NCI-H1105 treated with DMSO at 0.1 percent for 48 hours (cell line): ENCODE measurements around the gene THADA.
A peak's percentile ranks its signal among the peaks of the same experiment; 100 is the strongest.
"Not testable (repeated sequence)": the region's sequence is repeated elsewhere in the genome, so short reads cannot be mapped to it uniquely, and the experiment has no call there.

Experiments
- DNase-seq: peaks from one replicate; lab custom pipeline; 2025; lab: John Stamatoyannopoulos, UW

Gene THADA

DNA sequence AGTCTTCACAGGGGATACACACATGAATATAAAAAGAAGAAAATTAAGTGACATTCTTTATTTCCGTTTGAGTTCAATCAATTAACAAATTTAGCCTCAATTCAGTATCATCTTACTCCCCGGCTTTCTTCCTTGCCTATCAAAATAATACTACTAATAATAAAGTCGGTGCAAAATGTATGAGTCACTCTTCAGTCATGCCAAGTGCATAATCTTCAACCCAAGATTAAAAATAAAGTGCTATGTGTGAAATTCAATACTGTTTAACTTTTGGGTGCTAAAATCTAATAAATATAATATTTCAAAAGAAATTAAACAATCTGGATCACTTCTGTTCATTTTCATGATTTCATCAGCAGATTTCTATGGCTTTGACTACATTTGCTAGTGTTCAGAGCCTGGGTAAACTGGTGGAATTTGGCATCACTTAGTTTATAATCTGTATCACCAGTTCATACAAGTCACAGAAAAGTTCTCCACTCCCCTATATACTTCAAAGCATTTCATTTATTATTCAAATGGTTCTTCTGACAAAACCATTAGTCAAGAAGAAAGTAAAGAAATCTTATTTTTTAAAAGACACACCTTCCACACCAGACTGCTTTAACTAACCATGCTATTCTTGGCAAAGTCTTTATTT lies 183.6 kb downstream of the THADA start:
- DNase-seq, result no peak

DNA sequence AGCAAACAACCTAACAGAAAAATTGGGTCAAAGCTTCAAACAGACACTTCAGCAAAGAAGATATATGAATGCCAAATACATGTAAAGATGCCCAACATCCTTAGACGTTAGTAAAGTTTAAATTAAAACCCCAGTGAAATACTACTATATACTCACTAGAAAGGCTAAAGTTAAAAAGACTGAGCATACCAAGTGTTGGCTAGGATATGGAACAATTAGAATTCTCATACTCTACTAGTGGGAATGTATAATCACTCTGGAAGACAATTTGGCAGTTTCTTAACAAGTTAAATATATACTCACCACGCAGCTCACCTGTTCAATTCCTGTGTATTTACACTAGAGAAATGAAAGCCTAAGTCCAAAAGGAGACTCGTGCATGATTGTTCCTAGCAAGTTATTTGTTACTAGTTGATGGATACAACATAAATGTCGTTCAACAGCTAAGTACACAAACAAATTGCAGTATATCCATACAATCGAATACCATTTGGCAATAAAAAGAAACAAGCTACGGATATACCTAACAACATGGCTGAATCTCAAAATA lies 185.7 kb downstream of the THADA start:
- no peak for DNase-seq

DNA sequence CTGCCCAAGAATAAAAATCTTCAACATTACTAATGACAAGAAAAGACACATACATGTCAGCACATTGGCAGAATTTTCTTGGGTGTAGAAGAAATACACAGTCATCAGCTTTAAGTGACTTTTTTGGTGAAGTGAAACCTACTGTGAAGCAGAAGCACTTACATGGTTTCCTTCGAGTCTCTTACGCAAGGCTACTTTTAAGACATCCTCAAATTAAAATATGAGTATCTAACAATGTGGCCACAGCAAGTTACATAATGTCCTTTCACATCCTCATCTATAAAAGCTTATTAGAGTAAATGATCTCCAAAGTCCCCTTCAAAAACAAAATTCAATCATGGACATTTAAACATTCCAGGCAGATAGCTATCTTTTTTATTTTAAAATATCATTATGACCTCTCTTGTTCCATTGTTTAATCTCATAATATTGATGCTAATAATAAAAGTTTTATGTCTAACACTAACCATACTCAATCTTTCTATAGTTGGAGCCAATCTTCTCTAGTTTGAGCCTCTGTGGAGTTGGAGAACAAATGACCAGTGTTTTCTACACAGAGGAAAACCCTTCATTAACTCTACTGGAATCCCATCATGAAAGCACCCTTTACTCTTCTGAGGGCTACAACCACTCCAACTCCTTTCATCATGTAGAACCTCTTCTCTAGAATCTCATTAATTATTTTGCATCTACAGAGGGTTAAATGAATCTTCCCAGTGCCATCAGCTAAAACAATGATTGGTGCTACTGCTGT lies 187.3 kb downstream of the THADA start:
- no peak for DNase-seq

DNA sequence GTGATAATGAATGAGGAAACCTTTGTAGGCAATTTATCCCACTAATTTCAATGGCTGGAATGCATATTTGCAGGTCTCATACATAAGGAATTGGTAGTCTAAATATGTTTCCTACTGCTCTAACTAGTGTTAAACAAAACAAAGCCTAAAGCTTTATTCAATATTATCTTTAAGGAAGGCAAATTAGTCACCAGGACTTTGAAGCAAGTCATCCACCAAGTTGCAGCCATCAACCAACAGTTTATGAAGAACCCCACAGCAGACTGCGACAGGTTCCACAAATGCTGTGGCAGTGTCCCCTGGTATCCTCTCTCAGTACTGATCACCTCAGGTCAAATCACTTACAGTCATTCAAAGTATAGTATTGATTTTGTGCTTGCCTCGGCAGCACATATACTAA lies 187.9 kb downstream of the THADA start:
- no peak for DNase-seq

DNA sequence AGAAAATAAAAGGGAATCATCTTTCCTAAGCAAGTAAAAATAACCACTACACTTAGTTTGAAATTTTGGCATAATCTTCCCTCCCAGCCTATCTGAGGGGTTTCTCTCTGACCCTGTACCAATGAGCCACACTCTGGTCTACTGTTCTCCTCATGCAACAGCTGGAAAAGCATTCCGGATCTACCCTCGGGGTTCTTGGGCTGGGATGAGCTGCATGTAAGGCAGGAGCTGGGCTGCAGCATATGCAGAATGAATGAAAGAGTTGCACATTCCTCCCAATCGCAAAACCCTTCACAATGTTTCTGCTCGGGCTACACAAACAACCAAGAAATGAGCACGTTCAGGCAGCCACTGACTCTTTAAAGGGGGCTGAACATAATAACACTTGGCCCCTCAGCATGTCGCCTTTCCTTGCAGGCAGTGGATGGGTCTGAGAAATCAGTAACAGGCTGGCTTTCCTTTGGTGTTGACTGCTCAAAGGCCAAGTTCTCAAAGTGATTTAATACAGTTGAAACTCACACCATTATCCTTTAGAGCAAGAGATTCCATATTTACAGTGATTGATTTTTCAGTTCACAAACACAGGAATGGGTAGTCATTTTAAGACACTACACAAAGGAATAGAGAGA lies 189.1 kb downstream of the THADA start:
- no peak for DNase-seq

DNA sequence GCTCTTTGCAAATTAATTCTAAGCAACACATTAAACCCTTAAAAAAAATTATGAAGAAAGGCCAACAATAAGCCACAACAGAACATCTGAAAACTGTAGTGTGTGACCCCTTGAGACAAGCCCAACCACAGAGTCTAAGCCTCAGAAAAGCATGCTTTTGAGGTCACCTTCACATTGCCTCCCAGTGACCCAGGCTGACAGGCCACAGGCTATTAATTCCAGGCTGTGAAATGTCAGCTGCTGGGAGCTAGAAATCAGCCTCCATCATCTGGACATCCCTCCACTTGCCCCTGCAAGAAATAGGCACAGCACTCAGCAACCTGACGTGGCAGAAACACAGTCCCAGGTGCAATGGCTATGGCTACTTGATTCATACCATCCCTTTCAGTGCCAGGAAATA lies 190.0 kb downstream of the THADA start:
- no peak for DNase-seq

DNA sequence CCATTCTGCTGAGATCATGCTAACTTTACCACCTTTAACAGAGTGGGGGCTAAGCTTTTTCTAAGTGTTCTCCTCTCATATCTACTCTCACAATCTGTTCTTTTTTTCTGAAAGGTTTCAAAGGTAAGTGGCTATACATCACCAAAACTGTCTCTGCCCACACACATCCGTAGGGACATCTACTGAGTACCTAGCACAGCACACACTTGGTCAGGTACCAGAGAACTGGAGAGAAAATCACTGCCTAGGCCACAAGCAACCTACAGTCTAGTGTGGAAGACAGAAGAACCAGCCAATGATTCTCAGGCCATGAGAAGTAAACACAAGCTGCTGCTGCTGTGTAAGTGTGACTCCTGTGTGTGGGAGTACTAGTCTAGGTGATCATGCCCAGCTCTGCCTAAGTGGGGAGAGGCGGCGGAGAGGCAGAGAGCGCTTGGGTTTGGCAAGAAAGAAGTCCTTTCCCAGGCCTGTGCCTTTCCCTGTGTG lies 193.3 kb downstream of the THADA start:
- DNase-seq, result no peak

DNA sequence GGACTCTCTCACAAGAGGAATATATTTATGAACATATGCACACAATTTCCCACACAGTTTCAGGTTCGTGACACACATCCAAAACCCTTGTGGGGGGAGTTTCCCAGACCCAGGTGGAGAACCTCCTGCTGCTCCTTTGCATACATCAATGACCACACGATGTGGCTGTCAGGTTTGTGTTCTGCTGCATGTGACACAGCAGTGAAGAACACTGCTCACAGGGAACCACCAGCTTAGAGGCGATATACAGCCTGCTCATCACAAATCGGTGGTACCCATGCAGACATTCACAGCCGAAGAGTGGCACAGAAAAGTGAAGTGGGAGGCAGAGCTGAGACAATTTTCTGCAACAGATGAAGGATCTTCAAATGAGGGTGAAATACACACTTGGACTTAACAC lies 193.8 kb downstream of the THADA start:
- DNase-seq, result no peak

DNA sequence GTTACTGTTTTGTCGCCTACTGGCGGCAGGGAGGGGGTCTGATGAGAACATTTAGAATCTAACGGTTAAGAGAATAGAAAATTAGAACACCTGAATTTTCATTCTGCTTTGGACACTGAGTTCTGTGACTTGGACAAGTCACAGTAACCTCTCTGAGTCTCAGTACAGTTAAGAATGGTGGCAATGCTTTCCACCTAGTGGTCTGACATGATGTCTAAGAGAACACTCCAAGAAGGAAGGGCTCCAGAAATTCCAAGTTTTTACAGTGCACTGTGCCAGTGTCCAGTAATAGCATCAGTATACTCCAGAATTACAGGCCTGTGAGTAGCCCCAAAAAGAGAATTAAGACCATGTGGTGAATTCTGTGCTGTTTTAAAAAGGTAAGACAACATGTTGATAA lies 195.3 kb downstream of the THADA start:
- no peak for DNase-seq

DNA sequence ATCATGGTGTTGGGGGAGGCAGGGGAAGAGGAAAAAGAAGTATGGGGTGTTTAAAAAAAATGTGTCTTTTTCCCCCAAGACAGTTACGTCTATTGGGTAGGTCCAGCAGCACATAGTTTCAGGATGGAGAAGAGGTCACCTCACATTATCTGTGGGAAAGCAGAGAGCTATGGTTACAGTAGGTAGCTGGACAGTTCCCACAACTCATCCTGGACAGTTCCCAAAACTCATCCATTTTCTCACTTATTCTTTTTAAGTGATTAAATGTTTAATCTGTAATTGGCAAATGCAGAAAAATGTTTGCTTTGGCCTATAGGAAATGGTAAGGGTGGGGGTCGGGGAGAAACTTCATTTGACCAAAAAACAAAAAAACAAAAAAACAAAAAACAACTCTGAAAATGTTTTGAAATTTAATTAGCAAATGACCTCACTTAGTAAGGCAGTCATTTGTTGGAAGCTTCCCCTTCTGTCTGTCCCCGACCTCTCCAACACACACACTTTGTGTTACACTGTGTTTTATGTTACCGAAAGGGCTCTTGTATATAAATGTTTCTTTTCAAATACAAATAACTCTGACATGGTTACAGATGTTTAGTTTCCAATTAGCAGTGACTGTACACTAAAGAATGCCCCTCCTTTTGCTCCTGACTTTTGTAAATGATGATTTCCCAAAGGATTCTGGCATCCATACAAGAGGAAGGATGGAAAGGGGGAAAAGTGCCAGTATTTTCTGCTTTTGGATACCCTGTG lies 196.1 kb downstream of the THADA start:
- peak; percentile 92 for DNase-seq

DNA sequence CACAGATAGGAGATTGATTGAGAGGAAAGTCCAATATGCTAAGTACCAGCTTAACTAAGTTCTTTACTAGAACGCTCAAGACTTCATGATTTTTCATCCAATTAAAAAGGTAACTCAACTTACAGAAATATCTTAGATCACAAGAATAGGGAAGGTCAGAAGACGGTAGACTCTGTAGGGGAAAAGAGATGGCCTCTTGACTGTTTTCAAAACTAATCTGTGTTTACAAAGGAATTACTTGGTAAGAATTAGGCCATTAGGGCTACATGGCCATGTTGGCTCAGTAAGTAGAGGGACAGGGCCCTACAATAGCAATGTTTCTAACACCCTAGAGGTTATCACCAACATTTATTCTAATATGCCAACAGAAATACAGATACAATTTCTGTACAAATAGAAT lies 196.7 kb downstream of the THADA start:
- DNase-seq, result no peak

DNA sequence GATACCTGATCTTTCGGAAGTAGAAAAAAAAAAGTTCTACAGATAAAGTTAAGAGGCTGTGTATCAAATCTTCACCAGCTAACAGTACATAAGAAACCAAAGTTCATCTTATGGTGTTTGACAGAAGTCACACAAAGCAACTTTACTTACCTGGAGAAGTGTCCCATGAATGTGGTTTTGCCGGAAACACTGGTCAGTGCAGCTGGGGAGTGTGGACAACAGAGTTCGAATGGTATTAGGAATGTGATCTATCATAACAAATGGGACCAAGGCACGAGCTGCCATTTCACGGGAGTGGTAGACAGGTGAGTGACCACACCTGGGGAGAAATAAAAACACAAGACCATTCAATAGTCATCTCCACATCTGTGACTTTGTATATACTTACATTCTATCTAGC lies 198.0 kb downstream of the THADA start:
- DNase-seq, result no peak

DNA sequence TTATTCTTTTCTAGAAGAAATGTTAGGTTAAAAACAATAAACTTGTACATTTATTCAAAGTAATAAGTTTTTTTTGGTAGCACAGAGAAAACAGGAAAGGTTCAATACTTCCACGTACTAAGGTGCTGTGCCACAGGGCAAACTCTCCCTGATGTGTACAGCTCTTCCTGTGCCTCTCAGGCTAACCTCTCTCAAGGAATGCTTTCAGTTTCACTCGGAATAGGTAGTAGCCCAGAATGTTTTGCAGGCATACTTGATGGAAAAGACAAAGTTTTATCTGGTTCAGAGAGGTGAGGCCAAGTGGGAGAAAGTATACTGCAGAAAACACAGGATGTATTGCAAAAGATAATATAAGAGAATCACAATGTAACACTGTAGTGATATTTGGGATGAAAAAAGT lies 198.4 kb downstream of the THADA start:
- no peak for DNase-seq

DNA sequence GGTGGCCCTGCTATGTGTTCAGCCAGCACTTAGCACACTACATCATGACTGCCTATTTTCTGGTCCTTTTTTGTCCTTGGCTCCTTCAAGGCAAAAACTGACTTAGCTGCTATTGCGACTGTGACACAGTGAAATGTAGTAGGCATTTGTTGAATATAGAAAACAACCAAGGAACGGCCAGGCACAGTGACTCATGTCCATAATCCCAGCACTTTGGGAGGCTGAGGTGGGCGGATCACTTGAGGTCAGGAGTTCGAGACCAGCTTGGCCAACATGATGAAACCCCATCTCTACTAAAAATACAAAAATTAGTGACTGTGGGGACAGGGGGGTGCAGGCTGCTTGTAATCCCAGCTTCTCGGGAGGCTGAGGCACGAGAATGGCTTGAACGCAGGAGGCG lies 199.5 kb downstream of the THADA start:
- not testable (repeated sequence) for DNase-seq

DNA sequence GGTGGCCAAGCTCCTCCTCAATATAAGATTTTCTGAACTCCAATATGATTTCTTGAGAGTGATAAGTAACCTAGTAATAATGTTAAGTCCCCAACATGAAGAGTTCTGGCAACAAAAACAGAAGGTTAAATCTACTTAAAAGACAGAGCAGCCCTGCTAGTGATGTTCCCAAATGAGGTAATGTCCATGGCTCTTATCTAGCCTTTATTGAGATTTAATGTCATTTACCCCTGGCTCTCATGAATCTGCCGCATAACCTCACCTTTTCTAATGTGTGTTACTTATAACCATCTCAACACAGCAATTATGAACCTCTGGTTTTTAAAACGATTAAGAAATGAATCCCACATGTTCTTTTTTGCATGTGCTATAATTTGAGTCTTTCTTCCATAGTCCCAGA lies 201.9 kb downstream of the THADA start:
- no peak for DNase-seq

DNA sequence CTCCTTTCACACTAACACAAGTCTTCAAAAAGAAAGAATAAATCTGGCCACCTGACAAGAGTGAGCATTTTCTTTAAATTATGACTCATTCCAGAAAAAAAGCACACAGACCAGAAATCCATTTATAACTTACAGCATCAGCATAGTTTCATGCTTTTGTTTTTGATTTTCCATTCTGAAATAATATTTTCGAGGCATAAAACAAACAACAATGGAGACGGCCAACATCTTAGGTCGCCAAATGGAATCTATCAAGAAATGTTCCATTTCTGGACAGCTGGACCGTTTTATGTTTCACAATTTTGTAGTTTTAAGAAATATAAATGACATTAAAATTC lies 204.0 kb downstream of the THADA start:
- DNase-seq, result no peak

DNA sequence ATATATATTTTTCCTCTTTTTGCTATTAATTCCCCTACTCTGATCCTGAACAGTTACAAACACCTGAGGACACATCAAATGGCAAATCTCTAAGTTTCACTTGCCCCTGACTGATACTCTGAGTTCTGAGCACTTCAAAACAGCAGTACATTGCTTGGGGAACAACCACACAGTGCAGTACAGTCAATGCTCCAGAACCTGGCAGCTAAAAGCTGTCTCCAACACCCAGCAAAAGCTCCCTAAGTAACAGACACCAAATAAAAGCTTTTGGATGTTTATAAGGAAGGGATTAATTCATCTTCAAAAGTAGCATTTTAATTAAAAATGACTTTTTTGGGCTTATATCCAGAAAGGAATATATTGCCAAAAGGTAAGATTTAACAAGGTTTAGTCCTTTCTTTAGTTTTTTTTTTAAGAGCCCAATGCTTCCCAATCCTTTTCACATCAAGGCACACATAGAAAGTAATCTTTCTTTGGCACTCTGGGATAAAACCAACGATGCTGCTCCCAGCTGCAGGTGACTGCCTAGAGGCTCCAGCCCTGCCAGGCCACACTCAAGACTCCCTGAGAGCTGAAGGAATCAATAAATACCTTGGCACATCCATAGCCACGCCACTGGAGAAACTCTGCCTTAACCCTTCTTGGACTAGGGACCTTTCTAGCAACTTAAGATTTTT lies 204.5 kb downstream of the THADA start:
- no peak for DNase-seq

DNA sequence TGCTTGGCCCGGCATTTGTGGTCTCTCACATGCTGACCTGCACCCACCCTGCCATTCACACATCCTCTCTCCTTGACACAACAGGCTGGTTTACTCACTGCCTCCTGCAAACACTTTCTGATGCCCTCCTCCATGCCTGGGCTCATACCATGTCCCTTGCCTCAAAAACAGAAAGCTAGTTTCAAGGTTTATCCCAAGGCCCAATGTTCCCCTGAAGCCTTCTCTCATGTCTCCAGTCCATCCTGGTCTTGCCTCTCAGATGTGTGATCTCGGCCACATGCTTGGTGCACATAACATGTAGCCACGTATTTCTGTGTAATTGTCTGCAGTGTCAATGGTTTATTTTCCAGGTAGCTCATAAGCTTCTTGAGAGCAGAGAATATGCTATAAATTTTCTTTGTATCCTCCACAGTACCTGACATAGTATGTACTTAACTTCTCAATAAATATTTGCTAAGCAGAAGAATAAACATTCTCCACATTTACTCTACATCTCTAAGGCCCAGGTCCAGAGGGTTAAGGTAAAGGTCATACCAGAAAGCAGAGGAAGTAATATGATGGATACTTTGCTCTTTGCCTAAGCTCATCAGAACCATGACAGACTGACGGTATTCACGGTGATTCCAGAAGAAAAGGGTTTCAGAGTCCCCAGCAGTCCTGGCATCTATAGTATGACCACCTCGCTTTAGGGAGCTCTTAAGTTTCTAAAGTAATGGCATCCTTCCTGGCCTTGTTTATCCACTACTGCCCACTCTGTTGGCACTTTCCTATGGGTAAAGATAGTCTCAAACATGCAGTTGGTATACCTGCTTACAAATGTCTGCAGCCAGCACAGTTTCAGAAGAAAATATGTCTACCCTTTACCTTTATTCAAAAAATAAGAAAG lies 206.0 kb downstream of the THADA start:
- DNase-seq, result no peak

DNA sequence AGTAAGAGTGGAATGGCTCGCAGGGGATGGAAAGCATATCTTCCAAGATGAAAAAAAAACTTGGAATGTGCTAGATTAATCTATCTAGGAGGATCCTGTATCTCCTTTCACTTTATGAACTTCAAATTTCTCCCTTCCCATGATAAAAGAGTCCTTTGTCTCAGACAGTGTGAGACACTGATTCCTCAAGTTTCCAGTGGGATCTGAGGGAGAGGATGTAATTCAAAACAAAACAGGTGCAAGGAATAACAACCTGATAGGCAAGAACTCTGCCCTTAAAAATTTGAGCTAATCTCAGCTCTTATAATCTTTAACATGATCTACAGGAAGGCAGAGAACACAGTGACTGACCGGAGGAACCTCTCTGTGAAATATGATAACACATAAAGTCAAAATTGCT lies 207.5 kb downstream of the THADA start:
- no peak for DNase-seq

DNA sequence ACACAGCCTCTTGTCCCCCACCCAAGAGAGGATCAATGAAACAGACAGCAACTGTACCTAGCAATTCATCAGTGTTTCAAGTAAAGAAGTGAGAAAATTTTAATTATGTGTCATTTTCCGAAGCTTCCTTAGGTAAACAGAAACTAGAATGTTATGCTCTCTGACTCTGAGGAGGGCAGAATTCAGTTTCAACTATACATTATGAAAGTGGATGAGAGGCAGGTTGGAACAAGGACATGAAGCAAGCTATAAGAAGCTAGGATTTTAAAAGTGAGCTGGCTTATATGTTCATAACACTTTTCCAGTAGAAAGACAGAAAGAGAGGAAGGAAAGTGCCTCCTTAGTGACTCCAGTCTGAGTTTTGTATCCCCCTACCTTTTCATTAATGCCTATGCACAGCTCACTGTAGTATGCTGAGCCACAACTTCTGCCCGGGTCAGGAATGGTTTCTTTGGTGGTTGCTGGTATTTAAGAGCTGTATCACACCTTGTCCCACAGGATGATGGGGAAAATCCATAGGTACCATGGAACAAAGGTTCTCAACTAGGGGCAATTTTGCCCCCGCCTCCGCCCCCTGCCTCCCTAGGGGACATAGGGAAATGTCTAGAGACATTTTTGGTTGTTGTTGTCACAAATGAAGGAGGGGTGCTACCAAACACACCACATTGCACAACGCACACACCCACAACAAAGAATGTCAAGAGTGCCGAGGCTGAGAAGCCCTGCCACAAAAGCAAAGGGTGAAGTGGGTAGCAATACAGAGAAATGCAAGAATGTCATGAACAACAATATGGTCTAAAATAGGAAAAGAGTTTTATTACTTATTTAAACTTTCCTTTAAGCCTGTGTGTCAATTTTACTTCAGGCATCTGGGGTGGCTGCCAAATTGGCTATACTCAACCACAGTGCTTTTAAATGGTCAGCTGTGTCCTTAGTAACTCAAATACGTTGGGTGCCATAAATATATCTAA lies 208.5 kb downstream of the THADA start:
- no peak for DNase-seq
